Glutamatergic neuron (in vitro differentiated cells): ENCODE results near the gene SP2. TPM values are rescaled to one million over a fixed set of nuclear protein-coding genes. Genes with fewer than 3 reads are reported as not detected.

Source experiments
- DNase-seq: peaks from one replicate; pipeline ENCODE4 v3.0.0; 2022
- H3K27ac Mint-ChIP-seq: one replicate; pipeline ENCODE4 v1.8.0; 2020; ENCODE audit warnings: mild to moderate bottlenecking, mixed read lengths, inconsistent platforms; ENCODE audit not compliant: unreplicated experiment
- H3K27me3 Mint-ChIP-seq: one replicate; pipeline ENCODE4 v1.8.0; 2020; ENCODE audit warnings: mild to moderate bottlenecking, moderate library complexity, mixed read lengths, inconsistent platforms; ENCODE audit not compliant: unreplicated experiment
- H3K36me3 Mint-ChIP-seq: one replicate; pipeline ENCODE4 v1.8.0; 2020; ENCODE audit warnings: mild to moderate bottlenecking, mixed read lengths, inconsistent platforms; ENCODE audit not compliant: unreplicated experiment
- H3K4me1 Mint-ChIP-seq: one replicate; pipeline ENCODE4 v1.8.0; 2020; ENCODE audit warnings: mild to moderate bottlenecking, low read depth, mixed read lengths, inconsistent platforms; ENCODE audit not compliant: unreplicated experiment
- H3K4me3 Mint-ChIP-seq: one replicate; pipeline ENCODE4 v1.8.0; 2020; ENCODE audit warnings: mild to moderate bottlenecking, mixed read lengths, inconsistent platforms; ENCODE audit not compliant: unreplicated experiment
- H3K9me3 Mint-ChIP-seq: one replicate; pipeline ENCODE4 v1.8.0; 2020; ENCODE audit warnings: mild to moderate bottlenecking, moderate library complexity, mixed read lengths, inconsistent platforms; ENCODE audit not compliant: unreplicated experiment
- CTCF ChIP-seq: fragments of 200-600 bp; sonication (generic); IDR thresholded peaks from one replicate; pipeline ENCODE4 v1.5.0; 2021; ENCODE audit not compliant: partially characterized antibody, unreplicated experiment
- total RNA-seq: library from RNA; stranded (reverse); fragmentation: NEBNext Ultra II Directional; extraction: Animal tissue kit (Norgen Biotek cat#: 25700); gene quantifications from one replicate; pipeline ENCODE4 v1.2.1, GENCODE V29; 2021; ENCODE audit not compliant: unreplicated experiment

The SP2 gene
- total RNA-seq, 1 donor from 2014 or later: 17.8 TPM

- H3K27ac Mint-ChIP-seq: peak overlapping the region; percentile 46
Observed at GRCh38 chr17:47896672-47897490, 845 bp downstream of the SP2 start.

GRCh38 chr17:47897561-47897960, 1.5 kb downstream of the SP2 start:
- Mint-ChIP-seq H3K9me3 (peaks cover 6% of the 10 kb centered on the region), H3K36me3 (peaks cover 5% of the 10 kb centered on the region), H3K27ac (no peak overlapping the region), H3K4me3 (peak overlapping the region; percentile 48), H3K27me3 (no peaks in the 10 kb centered on the region), H3K4me1 (peaks cover 6% of the 10 kb centered on the region)
- no peak for DNase-seq
- no peak for TF ChIP-seq CTCF

More at GRCh38 chr17:47896672-47897490, 845 bp downstream of the SP2 start:
- H3K36me3 Mint-ChIP-seq: peaks cover 5% of the 10 kb centered on the region
- peaks cover 6% of the 10 kb centered on the region for H3K4me1 Mint-ChIP-seq
- peaks cover 6% of the 10 kb centered on the region for H3K9me3 Mint-ChIP-seq
- no peak for DNase-seq
- no peak for TF ChIP-seq CTCF
- H3K27me3 Mint-ChIP-seq: no peaks in the 10 kb centered on the region
- peak overlapping the region; percentile 87 for H3K4me3 Mint-ChIP-seq

GRCh38 chr17:47898241-47898640, 2.2 kb downstream of the SP2 start:
- Mint-ChIP-seq H3K4me1 (peaks cover 6% of the 10 kb centered on the region), H3K9me3 (peaks cover 7% of the 10 kb centered on the region), H3K27me3 (no peaks in the 10 kb centered on the region), H3K36me3 (peaks cover 5% of the 10 kb centered on the region), H3K4me3 (peak overlapping the region; percentile 48), H3K27ac (no peak overlapping the region)
- TF ChIP-seq CTCF: no peak
- DNase-seq: no peak

GRCh38 chr17:47899643-47900042, 3.6 kb downstream of the SP2 start:
- peaks cover 7% of the 10 kb centered on the region for H3K9me3 Mint-ChIP-seq
- peaks cover 5% of the 10 kb centered on the region for H3K36me3 Mint-ChIP-seq
- H3K4me3 Mint-ChIP-seq: no peak overlapping the region
- H3K4me1 Mint-ChIP-seq: peaks cover 6% of the 10 kb centered on the region
- TF ChIP-seq CTCF: no peak
- no peak for DNase-seq
- no peaks in the 10 kb centered on the region for H3K27me3 Mint-ChIP-seq
- H3K27ac Mint-ChIP-seq: no peak overlapping the region

GRCh38 chr17:47901423-47901822, 5.4 kb downstream of the SP2 start:
- H3K27me3 Mint-ChIP-seq: no peaks in the 10 kb centered on the region
- peaks cover 6% of the 10 kb centered on the region for H3K4me1 Mint-ChIP-seq
- H3K4me3 Mint-ChIP-seq: no peak overlapping the region
- peaks cover 4% of the 10 kb centered on the region for H3K9me3 Mint-ChIP-seq
- H3K36me3 Mint-ChIP-seq: peaks cover 5% of the 10 kb centered on the region
- no peak for TF ChIP-seq CTCF
- H3K27ac Mint-ChIP-seq: no peak overlapping the region
- no peak for DNase-seq
